Lower leg skin (tissue), 4 donors: ENCODE data around the gene CEND1. TPM values are rescaled to one million over a fixed set of nuclear protein-coding genes. Genes with fewer than 3 reads are reported as not detected.

Experiments
- DNase-seq, 2 donors: peaks; one replicate each; pipeline ENCODE4 v3.0.0-alpha.2; 2019; ENCODE audit warnings: low spot score in 2 of 2
- H3K4me3 ChIP-seq: fragments of 200-600 bp; sonication (generic); 2 replicates; pipeline ENCODE4 v1.5.1; 2017; ENCODE audit warnings: mild to moderate bottlenecking, low read depth; ENCODE audit not compliant: poor library complexity, severe bottlenecking
- POLR2A ChIP-seq, 2 donors: fragments of 450-650 bp; IDR thresholded peaks; one replicate each; pipeline ENCODE4 v1.6.1; 2016 to 2017; ENCODE audit warnings: antibody characterized with exemption in 2 of 2, mild to moderate bottlenecking in 1 of 2, moderate library complexity in 1 of 2
- WGBS, 2 donors: methylation state at CpG; one replicate each; pipeline ENCODE4 v1.1.5; 2018; 5-methylcytosine and 5-hydroxymethylcytosine counted together
- intact Hi-C: fragments of 100-400 bp; cut with DNase I; formaldehyde crosslinking; loops from one replicate; pipeline ENCODE4 v1.15.0; 2023; ENCODE audit warnings: low total_unique reads
- total RNA-seq, 4 donors: library from RNA; depleted of rRNA; stranded (reverse); fragments of >200 nt; gene quantifications; one replicate each; pipeline ENCODE4 v1.1.0, GENCODE V29; 2016
- TF ChIP-seq, protein P1 (sequence below), 3 donors: fragments of 450-650 bp; IDR thresholded peaks; one replicate each; pipeline ENCODE4 v1.5.1; 2016; ENCODE audit warnings: antibody characterized with exemption in 3 of 3, mild to moderate bottlenecking in 3 of 3, moderate library complexity in 2 of 3

Gene CEND1
- total RNA-seq, 4 donors from 2014 or later, result not detected

DNA sequence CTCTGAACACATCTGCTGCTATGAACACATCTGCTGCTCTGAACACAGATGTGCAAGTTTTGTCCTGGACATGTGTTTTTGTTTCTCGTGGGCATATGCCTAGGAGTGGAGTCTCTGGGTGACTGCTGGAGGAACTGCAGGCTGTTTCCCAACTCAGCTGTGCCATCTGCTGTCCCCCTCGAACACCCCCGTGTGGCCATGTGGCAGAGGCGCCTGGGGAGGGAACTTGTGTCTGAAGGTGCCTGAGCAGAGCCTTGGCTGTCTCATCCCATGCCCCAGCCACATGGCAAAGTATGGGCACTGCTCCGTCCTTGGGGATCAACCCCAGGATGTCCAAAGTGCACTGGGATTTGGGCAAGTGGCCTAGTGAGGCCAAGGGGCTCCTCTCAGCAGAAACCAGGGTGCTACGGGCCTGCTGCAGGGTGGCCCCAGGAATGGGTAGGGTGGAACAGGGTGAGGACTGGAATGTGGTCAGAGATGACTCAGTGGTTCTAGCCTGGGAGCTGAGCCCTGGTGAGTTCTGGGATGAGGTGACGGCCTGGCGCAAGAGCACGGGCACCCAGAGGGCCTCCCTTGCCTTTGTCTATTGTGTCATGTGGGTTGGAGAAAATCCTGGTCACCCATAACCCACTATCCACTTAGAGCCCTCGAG lies 27.3 kb downstream of the CEND1 start:
- WGBS, 2 donors, result 22 to 29% methylated on average over 9 to 10 of the region's 10 CpGs
- H3K4me3 ChIP-seq, result no peak overlapping the region
- peak in 1 of 2 donors; percentile 87 for DNase-seq
- TF ChIP-seq, protein P1, sequence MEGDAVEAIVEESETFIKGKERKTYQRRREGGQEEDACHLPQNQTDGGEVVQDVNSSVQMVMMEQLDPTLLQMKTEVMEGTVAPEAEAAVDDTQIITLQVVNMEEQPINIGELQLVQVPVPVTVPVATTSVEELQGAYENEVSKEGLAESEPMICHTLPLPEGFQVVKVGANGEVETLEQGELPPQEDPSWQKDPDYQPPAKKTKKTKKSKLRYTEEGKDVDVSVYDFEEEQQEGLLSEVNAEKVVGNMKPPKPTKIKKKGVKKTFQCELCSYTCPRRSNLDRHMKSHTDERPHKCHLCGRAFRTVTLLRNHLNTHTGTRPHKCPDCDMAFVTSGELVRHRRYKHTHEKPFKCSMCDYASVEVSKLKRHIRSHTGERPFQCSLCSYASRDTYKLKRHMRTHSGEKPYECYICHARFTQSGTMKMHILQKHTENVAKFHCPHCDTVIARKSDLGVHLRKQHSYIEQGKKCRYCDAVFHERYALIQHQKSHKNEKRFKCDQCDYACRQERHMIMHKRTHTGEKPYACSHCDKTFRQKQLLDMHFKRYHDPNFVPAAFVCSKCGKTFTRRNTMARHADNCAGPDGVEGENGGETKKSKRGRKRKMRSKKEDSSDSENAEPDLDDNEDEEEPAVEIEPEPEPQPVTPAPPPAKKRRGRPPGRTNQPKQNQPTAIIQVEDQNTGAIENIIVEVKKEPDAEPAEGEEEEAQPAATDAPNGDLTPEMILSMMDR (IDR thresholded peaks at IDR 0.05), result no peak
- no peak for TF ChIP-seq POLR2A (IDR thresholded peaks at IDR 0.05)
- intact Hi-C loops, result no loop called here

DNA sequence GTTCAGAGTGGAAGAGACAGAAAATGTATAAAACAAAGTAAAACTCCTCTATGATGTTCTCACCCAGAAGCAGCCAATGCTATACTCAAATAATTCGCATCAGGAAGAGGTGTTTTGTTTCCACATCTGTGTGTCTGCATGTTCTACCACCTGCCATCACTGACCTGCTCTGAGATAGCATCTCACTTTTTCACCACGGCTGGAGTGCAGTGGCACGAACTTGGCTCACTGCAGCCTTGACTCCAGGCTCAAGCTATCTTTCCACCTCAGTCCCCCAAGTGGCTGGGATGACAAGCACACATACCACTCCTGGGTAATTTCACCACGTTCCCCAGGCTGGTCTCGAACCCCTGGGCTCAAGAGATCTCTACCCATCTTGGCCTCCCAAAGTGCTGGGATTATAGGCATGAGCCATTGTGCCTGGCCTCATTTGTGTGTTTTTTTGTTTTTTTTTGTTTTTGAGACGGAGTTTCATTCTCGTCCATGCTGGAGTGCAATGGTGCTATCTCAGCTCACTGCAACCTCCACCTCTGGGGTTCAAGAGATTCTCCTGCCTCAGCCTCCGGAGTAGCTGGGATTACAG lies 28.3 kb downstream of the CEND1 start:
- DNase-seq, result no peak
- intact Hi-C loops, result no loop called here
- 86 to 88% methylated on average over 8 of the region's 8 CpGs for WGBS, 2 donors
- no peak overlapping the region for H3K4me3 ChIP-seq
- TF ChIP-seq POLR2A (IDR thresholded peaks at IDR 0.05), result no peak
- TF ChIP-seq, protein P1 (IDR thresholded peaks at IDR 0.05), result no peak

DNA sequence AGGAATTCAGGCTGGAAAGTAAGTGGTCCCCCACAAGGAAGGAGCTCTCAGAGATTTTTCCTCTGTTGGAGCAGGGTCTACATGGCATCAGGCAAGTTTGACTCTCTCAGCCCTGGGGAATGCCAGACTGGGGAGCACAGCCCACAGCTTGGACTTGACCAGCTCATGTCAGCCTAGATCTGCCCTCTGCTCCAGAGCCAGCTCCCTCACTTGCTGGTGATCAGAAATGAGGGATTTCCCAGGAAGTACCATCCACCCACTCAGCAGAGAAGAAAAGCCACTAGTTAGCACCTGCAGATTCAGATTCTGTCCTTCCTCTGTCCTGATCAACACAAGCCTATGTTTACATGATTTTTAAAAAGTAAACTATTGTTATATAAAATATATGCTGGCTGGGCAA lies 29.7 kb downstream of the CEND1 start:
- no peak for TF ChIP-seq POLR2A (IDR thresholded peaks at IDR 0.05)
- TF ChIP-seq, protein P1 (IDR thresholded peaks at IDR 0.05), result no peak
- DNase-seq, result no peak
- H3K4me3 ChIP-seq, result no peak overlapping the region
- intact Hi-C loops, result no loop called here

DNA sequence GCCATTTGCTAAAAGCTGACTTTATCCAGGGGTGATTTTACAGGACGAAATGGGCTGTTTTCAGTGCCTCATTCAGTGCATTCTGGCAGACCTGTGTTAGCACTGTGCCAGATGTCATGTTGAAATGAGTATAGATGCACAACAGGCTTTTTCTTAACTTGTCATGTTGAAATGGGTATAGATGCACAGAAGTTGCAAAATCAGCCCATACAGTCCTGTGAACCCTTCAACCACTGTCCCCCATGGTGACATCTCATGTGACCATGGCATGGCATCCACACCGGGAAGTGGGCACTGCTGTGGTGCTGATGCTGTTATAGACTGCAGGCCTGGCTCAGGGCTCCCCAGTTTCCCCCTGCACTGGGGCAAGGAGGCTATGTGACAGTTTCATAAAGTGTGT lies 40.2 kb downstream of the CEND1 start:
- H3K4me3 ChIP-seq, result no peak overlapping the region
- 46 to 72% methylated on average over 2 of the region's 2 CpGs for WGBS, 2 donors
- TF ChIP-seq, protein P1 (IDR thresholded peaks at IDR 0.05), result no peak
- TF ChIP-seq POLR2A (IDR thresholded peaks at IDR 0.05), result no peak
- DNase-seq, result no peak
- intact Hi-C loops, result no loop called here

DNA sequence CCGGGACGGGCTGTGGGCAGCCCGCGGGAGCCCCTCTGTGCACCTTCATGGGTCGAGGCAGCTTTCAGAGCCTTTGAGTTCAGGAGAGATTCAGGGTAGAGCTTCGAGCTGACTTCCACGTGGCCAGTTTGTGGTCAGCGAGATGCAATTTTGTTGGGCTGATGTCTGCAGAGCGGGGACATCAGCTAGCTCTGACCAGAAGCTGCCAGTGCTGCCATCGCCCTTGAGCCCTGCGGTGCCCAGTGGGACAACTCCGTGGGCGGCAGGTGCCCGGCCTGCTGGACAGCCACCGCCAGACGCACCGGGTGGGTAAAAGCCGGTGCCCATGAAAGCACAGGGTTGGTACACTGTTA lies 41.9 kb downstream of the CEND1 start:
- no peak for DNase-seq
- TF ChIP-seq, protein P1 (IDR thresholded peaks at IDR 0.05), result no peak
- no peak for TF ChIP-seq POLR2A (IDR thresholded peaks at IDR 0.05)
- 4 to 8% methylated on average over 13 to 18 of the region's 18 CpGs for WGBS, 2 donors
- peak overlapping the region; percentile 95 for H3K4me3 ChIP-seq
- intact Hi-C loops, result no loop called here
